Stimulated activated CD4-positive, alpha-beta T cell treated with anti-CD3 and anti-CD28 coated beads, Interleukin-4, amount 100 ng/mL, for 1 hour (primary cell): ENCODE data around the gene TMEM175.
"Not testable (repeated sequence)": the region's sequence is repeated elsewhere in the genome, so short reads cannot be mapped to it uniquely, and the experiment has no call there.

Experiments
- DNase-seq: peaks from one replicate; pipeline ENCODE4 v3.0.0-alpha.2; 2020

Gene TMEM175

GRCh38 chr4:972651-973424 is 40.6 kb downstream of the TMEM175 start:
- DNase-seq, result peak; percentile 65

GRCh38 chr4:973431-974397 is 41.5 kb downstream of the TMEM175 start, which contains the start of gene DGKQ:
DGKQ (minus strand) TSS chr4:973569; CDS start chr4:973482, 87 bp downstream.
- peak; percentile 87 for DNase-seq

DNA sequence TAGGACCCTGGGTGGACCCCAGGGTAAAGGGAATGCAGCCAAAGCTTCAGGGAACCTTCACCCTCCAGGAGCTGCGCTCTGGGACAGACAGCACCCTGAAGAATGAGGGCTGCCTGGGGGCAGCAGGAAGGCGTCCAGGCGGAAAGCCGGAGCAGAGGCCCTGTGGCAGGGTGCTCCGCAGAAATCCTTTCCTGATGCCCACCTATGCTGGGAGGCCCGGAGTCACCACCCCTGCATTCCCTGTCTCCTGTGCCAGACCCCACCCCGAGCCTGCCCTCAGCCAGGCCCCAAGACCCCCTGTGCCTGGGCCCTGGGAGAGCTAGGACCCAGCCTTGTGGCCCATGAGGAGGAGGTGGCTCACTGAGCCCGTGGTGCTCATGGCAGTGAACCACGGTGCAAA is 42.4 kb downstream of the TMEM175 start:
- no peak for DNase-seq

- not testable (repeated sequence) for DNase-seq
These were observed 43.8 kb downstream of the TMEM175 start for GRCh38 chr4:976016-976415.

GRCh38 chr4:978957-979701 is 46.9 kb downstream of the TMEM175 start:
- DNase-seq, result no peak

- DNase-seq, result no peak
These were observed 50.0 kb downstream of the TMEM175 start for GRCh38 chr4:982291-982690.

GRCh38 chr4:982814-983213 is 50.6 kb downstream of the TMEM175 start:
- no peak for DNase-seq

DNA sequence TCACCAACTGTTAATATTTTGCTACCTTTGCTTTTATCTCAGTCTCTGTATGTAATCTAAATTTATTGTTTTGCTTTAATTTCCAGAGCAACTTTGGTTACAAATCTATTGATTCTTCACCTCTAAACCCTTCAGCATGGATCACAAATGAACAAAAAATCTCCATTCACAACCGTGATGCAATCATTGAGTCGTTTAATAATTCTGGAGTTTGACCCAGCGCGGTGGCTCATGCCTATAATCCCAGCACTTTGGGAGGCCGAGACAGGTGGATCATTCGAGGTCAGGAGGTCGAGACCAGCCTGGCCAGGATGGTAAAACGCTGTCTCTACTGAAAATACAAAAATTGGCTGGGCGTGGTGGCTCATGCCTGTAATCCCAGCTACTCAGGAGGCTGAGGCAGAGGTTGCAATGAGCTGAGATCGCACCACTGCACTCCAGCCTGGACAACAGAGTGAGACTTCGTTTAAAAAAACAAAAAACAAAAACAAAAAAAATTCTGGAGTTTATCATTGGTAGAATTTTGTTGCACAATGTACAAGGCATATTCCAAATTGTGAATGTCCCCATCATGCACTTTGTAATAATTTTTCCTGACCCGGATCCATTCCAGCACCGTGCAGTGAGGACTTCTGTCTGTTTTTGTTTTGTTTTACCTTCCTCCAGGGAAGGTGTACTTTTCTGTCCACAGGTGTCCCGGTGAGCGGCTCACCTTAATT is 52.2 kb downstream of the TMEM175 start:
- no peak for DNase-seq

GRCh38 chr4:985123-985830 is 53.0 kb downstream of the TMEM175 start:
- DNase-seq, result peak; percentile 81

DNA sequence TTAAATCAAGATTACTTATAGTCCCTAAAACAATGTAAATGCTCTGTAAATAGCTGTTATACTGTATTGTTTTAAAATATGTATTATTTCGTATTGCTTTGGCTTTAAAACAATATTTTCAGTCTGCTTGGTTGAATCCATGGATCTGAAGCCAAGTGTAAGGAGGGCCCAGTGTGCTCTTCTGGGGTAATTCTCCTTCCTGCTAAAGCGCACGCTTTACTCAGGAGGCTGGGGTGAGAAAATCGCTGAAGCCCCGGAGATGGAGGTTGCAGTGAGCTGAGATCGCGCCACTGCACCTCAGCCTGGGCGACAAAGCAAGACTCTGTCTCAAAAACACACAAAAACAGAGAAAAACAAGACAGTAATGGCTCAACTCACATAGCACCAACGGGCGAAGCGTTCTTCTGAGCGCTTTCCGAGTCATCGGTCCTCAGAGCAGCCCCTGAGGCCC is 54.2 kb downstream of the TMEM175 start:
- DNase-seq, result no peak

DNA sequence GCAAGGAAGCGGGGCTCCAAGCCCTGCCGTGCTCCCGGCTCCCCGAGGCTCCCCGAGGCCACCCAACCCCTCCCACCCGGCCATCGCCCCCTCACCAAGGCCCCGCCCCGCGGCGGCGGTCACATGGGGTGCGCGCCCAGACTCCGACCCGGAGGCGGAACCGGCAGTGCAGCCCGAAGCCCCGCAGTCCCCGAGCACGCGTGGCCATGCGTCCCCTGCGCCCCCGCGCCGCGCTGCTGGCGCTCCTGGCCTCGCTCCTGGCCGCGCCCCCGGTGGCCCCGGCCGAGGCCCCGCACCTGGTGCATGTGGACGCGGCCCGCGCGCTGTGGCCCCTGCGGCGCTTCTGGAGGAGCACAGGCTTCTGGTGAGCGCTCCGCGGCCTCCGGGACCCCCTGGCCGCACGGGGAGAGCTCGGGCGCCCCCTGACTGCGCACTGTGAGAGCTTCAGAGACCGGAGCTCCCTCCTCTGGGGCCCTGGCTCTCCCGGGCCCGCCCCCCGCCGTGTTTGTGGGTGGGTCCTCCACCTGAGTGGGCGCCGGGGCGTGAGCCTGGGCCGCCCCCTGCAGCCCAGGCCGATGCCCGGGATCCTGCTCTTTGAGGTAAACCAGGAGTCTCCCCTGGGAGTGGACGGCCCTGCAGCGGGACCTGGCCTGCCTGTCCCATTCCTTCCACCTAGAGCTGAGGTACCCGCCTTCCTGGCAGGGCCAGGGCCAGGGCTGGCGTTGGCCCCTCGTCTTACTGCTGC is 54.8 kb downstream of the TMEM175 start, which contains the start of gene IDUA:
Gene IDUA (plus strand): TSS at position 166 of the 745 bp plus-strand sequence. CDS start 41 bp downstream, at position 207.
- DNase-seq, result peak; percentile 85

GRCh38 chr4:987624-988513 is 55.6 kb downstream of the TMEM175 start:
- DNase-seq, result no peak

DNA sequence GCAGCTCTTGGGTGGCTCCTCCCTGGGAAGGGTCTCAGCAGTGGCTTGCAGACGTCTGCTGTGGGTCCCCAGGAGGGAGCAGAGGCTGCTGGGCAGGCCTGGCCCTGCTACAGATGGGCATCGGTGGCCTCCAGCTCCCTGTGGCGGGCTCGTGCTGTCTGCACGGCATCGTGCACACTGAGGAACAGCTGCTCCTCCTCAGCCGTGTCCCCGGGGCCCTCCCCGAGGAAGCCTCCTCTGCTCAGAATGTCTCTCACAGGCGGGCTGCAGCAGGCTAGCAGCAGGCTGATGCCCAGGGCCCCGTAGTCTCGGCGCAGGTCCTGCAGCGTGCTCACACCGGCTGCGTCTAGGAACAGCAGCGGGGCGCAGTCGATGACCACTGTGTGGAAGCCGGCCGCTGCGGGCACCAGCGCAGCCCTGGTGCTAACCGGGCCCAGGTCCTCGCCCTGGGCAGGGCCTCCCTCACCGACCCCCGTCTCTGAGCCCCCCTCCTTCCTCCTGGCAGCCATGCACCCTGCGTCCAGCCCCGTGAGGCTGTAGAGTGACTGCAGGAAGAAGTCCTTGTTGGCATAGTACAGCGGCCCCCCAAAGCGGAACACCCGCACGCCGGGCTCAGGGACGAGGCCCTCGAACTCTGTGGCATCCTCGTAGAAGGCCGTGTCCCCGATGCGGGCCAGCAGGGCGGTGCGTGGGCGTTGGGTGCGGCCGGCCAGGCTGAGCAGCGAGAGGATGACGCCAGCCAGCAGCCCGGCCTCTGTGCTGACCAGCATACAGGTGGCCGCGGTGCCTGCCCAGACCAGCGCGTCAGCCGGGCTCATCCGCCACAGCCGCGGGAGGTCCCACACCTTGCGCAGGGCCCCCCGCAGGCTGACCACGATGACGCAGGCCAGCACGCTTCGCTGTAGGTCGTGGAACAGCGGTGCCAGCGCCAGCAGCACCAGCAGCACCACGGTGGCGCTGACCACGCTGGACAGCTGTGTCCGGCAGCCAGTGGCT is 56.8 kb downstream of the TMEM175 start:
- DNase-seq, result no peak

GRCh38 chr4:989722-990471 is 57.6 kb downstream of the TMEM175 start:
- no peak for DNase-seq

DNA sequence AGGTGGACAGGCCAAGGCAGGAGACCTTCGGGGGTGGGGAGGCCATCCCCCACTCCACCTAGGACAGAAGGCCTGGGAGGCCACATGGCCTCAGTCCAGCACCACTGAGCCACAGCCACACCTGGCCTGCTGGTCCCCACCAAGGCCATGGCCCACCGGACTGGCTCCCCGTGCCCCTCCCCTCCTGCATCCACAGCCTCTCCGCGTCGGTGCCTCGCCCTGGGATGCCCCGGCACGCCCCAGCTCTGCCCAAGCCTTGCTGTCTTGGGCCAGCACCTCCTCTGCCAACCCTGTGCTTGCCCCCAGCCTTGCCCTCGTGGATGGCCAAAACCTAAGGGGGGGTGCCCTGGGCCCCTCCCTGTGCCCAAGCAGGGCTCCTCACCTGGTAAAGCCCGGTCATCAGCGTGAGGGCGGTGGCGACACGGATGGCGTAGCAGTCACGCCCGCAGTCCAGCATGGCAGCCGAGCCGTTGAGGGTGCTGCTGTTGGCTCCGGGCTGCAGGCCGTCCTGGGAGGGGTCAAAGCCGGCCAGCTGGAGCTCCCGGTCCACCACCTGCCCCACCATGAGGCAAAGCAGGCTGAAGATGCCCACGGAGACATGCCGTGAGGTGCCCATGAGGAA is 58.6 kb downstream of the TMEM175 start:
- no peak for DNase-seq

DNA sequence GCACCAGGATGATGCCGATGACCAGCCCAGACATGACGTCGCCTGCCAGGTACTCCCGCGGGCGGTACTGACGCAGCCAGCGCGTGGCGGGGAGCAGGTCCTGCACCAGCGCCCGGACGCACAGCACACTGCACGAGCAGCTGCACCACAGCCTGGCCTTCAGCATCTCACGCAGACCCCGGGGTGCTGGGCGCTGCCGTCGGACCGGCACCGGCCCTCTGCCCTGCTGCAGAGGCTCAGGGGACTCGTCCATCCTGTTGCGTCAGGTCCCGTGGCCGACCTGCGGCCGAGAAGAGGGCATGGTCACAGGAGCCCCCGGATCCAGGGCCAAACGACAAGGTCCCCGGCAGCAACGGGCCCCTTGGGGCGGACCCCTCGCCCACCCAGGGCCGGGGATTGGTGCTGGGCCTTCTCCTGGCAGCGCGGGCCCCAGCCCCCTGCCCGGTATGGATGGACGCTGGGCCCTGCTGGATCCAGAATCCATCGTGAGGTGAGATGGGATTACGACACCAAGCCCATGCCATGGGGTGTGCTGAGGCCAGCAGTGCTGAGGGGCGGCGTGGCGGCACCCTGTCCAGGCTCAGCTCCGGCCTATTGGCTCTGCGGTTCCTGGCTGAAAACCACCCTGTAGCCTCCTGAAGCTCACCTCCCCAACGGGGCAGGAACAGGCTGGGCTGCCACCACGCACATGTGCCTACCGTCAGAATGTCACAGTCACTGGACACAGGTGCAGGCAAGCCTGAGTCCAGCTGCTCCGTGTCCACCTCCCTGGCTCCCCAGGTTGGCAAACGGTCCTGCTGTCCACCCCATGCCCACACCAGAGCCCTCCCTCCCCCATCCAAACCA is 59.4 kb downstream of the TMEM175 start:
- no peak for DNase-seq
